PFSK-1 (cell line): Measurements from ENCODE around the gene DSP.

ENCODE experiments used
- FOXP2 ChIP-seq: optimal IDR thresholded peaks from 2 replicates; pipeline ENCODE3; 2011; ENCODE audit warnings: borderline replicate concordance, control low read depth, inconsistent platforms; ENCODE audit not compliant: insufficient read depth; ENCODE audit errors: extremely low read length, extremely low read depth
- POLR2AphosphoS5 ChIP-seq: IDR thresholded peaks from 2 replicates; pipeline ENCODE4 v1.6.1; 2012; ENCODE audit warnings: low read depth, mild to moderate bottlenecking, control low read depth, low read length, moderate library complexity
- SIN3A ChIP-seq: IDR thresholded peaks from 2 replicates; pipeline ENCODE4 v1.6.1; 2012; ENCODE audit warnings: mild to moderate bottlenecking, low read length, moderate library complexity, borderline replicate concordance; ENCODE audit not compliant: insufficient read depth
- TAF1 ChIP-seq: IDR thresholded peaks from 2 replicates; pipeline ENCODE4 v1.6.1; 2012; ENCODE audit warnings: low read length, control low read depth, borderline replicate concordance; ENCODE audit not compliant: insufficient read depth
- TF ChIP-seq, protein P1 (sequence below), 2 experiments: IDR thresholded peaks; 2 replicates each; pipeline versions ENCODE4 v1.6.1 to v1.8.0; 2011 to 2012; ENCODE audit warnings: low read depth in 2 of 2, low read length in 2 of 2, control low read depth in 1 of 2, inconsistent platforms in 1 of 2, mild to moderate bottlenecking in 1 of 2, moderate library complexity in 1 of 2; ENCODE audit not compliant: insufficient read depth in 1 of 2

DSP gene

DNA sequence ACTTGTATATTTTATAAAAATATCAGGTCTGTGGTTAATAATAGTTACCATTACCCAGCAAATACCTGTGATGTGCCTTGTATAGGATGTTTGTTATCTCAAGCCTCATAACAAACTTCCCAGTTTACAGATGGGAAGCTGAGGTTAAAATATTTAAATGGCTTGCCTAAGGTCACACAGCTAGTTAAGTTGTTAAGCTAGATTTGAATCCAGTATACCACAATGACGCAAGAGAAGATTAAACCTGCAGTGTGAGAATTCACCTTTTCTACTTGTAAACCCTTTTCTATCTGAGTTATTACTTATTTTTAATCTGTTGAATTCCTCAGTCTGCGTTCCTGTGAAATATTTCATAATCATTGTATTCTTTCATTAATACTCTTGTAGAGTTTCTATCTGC, 4.9 kb downstream of the DSP start:
- TF ChIP-seq FOXP2 (no peak), POLR2AphosphoS5 (no peak), SIN3A (no peak), TAF1 (no peak)
- TF ChIP-seq, protein P1, sequence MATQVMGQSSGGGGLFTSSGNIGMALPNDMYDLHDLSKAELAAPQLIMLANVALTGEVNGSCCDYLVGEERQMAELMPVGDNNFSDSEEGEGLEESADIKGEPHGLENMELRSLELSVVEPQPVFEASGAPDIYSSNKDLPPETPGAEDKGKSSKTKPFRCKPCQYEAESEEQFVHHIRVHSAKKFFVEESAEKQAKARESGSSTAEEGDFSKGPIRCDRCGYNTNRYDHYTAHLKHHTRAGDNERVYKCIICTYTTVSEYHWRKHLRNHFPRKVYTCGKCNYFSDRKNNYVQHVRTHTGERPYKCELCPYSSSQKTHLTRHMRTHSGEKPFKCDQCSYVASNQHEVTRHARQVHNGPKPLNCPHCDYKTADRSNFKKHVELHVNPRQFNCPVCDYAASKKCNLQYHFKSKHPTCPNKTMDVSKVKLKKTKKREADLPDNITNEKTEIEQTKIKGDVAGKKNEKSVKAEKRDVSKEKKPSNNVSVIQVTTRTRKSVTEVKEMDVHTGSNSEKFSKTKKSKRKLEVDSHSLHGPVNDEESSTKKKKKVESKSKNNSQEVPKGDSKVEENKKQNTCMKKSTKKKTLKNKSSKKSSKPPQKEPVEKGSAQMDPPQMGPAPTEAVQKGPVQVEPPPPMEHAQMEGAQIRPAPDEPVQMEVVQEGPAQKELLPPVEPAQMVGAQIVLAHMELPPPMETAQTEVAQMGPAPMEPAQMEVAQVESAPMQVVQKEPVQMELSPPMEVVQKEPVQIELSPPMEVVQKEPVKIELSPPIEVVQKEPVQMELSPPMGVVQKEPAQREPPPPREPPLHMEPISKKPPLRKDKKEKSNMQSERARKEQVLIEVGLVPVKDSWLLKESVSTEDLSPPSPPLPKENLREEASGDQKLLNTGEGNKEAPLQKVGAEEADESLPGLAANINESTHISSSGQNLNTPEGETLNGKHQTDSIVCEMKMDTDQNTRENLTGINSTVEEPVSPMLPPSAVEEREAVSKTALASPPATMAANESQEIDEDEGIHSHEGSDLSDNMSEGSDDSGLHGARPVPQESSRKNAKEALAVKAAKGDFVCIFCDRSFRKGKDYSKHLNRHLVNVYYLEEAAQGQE (IDR thresholded peaks at IDR 0.05; ENCODE audit: insufficient read depth in 1 of 2, low read depth in 2 of 2, low read length in 2 of 2) = no peak

DNA sequence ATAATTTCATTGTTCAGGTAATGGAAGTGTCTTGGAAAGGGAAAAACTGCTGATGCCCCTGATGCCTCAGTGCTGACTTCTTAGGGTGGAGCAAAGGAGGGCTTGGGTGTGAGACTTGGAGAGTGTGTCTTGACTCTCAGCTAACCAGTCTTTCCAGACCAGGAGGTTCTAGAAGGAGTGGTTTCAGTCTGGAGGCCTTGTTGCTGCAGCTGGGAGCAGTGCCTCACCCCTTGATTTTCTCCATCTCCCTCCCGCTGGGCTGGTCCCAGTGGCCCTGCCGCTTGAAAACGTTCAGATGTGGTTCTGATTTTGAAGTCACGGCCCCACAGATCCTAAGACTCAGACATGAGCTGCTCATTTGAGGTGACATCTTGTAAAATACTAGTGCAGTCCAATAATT, 5.4 kb downstream of the DSP start:
- no peak for TF ChIP-seq SIN3A

DNA sequence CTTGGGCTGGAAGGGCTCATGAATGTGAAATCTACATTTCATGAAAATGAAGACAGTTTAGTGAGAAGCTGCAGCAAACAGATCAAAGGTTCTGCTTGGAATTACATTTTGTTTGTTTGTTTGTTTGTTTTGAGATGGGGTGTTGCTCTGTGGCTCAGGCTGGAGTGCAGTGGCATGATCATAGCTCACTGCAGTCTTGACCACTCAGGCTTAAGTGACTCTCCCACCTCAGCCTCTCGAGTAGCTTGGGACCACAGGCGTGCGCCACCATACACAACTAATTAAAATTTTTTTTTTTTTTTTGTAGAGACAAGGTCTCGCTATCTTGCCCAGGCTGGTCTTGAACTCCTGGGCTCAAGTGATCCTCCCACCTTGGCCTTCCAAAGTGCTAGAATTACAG, 5.8 kb downstream of the DSP start:
- TF ChIP-seq POLR2AphosphoS5 (no peak), SIN3A (no peak), FOXP2 (no peak), TAF1 (no peak)
- TF ChIP-seq, protein P1 (IDR thresholded peaks at IDR 0.05; ENCODE audit: insufficient read depth in 1 of 2, low read depth in 2 of 2, low read length in 2 of 2) = no peak

DNA sequence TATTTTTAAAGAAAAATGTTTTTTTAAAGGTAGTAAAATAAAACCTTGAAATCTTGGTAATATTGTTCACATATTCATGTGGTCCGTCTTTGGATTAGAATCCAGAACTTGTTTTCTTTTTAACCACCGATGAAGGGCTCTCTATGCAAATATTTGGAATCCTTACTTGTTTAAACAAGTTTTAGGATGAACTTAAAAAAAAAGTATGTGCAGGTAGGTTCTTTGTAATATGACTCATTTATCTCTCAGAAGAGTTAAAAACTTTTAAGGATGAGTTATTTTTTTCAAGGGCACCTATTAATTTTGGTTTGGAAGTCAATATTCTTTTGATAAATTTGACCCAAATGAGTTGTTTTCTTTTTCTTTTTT, 8.9 kb downstream of the DSP start:
- TF ChIP-seq POLR2AphosphoS5 (no peak), SIN3A (no peak), TAF1 (no peak), FOXP2 (no peak)
- TF ChIP-seq, protein P1 (IDR thresholded peaks at IDR 0.05; ENCODE audit: insufficient read depth in 1 of 2, low read depth in 2 of 2, low read length in 2 of 2) = no peak

DNA sequence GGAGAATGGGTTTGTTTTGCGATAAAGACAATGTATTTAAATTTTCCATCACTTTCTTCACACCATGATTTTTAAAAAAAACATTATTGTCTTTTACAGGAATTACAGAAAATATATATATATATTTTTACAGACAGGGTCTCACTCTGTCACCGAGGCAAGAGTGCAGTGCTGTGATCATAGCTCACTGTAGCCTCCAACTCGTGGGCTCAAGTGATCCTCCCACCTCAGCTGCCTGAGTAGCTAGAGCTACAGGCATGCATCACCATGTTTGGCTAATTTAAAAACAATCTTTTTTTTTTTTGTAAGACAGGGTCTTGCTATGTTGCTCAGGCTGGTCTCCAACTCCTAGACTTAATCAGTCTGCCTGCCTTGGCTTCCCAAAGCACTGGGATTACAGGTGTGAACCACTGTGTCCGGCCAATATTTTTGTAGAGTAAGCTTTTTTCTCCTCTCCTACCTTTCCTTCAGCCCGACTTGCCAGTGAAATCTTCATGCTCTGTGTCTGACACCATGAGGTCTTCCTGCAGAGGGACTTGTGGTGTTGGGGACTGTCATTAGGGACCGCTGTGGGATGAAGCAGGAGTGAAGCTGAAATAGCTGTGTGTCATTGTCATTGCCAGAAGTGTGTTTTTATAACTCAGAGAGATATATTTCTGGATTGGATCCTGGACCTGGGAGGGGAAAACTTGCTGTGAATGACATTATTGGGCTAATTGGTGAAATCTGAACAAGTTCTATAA, 13.2 kb downstream of the DSP start:
- TF ChIP-seq TAF1 (no peak), FOXP2 (no peak), SIN3A (no peak), POLR2AphosphoS5 (no peak)
- TF ChIP-seq, protein P1 (IDR thresholded peaks at IDR 0.05; ENCODE audit: insufficient read depth in 1 of 2, low read depth in 2 of 2, low read length in 2 of 2) = no peak
